ENCODE results near the gene DPEP1. TPM values are rescaled to one million over a fixed set of nuclear protein-coding genes. Genes with fewer than 3 reads are reported as not detected.

Gene DPEP1
- total and polyA plus RNA-seq, 8 donors: 109 to 168 (median 125) TPM

- Histone ChIP-seq H3K4me1 (peaks cover 4 to 7% (median 4%) of the 10 kb centered on the region in 3 donors), H3K27me3 (no peaks in the 10 kb centered on the region), H3K27ac (no peak overlapping the region), H3K4me3 (no peak overlapping the region), H3K36me3 (peaks cover 0 to 8% (median 8%) of the 10 kb centered on the region in 3 donors), H3K9me3 (no peaks in the 10 kb centered on the region)
- TF ChIP-seq CTCF (IDR thresholded peaks at IDR 0.05): no peak
- DNase-seq (peak in 1 of 6 donors; percentile 53), FAIRE-seq (no peak), ATAC-seq (no peak)
- WGBS, 2 donors: 94% methylated on average over 15 of the region's 15 CpGs
- intact Hi-C loops (cut with DNase I): no loop called here
Measured at GRCh38 chr16:89651584-89651983, 38.1 kb downstream of the DPEP1 start.

GRCh38 chr16:89653656-89654295 is 40.3 kb downstream of the DPEP1 start:
- FAIRE-seq: no peak
- peaks cover 9 to 13% (median 10%) of the 10 kb centered on the region in 3 donors for H3K4me1 ChIP-seq

DNA sequence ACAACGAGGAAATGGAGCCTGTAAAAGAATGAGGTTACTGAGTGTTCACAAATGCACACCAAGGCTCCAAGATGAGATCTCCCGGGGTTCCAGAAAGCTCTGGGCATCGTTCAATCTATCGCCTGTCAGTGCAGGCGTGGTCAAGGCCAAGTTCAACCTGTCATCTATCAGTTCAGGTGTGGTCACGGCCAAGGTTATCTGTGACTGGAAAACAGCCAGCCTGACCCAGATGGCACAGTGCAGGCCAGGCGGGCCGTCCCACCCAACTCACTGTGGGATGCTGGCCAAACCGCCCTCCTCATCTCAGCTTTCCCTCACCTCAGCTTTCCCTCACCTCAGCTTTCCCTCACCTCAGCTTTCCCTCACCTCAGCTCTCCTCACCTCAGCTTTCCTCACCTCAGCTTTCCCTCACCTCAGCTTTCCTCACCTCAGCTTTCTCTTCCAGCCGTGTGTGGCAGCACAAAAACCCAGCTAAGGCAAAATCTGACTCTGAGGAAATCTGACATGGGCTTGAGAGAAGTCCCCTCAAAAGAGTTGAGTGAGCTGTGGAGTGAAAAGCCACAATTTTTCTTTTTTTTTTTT is 41.7 kb downstream of the DPEP1 start:
- FAIRE-seq (no peak), ATAC-seq (no peak), DNase-seq (peak in 1 of 6 donors; percentile 27)
- Histone ChIP-seq H3K4me1 (peaks cover 11 to 13% (median 12%) of the 10 kb centered on the region in 3 donors), H3K27ac (no peak overlapping the region), H3K4me3 (no peak overlapping the region), H3K9me3 (no peaks in the 10 kb centered on the region), H3K27me3 (no peaks in the 10 kb centered on the region), H3K36me3 (no peaks in the 10 kb centered on the region)
- TF ChIP-seq CTCF (IDR thresholded peaks at IDR 0.05): no peak
- intact Hi-C loops (cut with DNase I): no loop called here
- WGBS, 2 donors: 24 to 27% methylated on average over 10 of the region's 10 CpGs

More at GRCh38 chr16:89653656-89654295, 40.3 kb downstream of the DPEP1 start:
- no peaks in the 10 kb centered on the region for H3K9me3 ChIP-seq
- H3K36me3 ChIP-seq: no peaks in the 10 kb centered on the region
- H3K4me3 ChIP-seq: no peak overlapping the region
- DNase-seq (peak in 1 of 6 donors; percentile 25), ATAC-seq (no peak)
- H3K27ac ChIP-seq: no peak overlapping the region
- TF ChIP-seq CTCF (IDR thresholded peaks at IDR 0.05): no peak
- H3K27me3 ChIP-seq: no peaks in the 10 kb centered on the region
- intact Hi-C loops (cut with DNase I): no loop called here
- WGBS, 2 donors: 90% methylated on average over 10 of the region's 10 CpGs

- Histone ChIP-seq H3K4me3 (peak overlapping the region; percentile 81 to 100 (median 98)), H3K27ac (no peak overlapping the region), H3K36me3 (no peaks in the 10 kb centered on the region), H3K27me3 (no peaks in the 10 kb centered on the region), H3K9me3 (no peaks in the 10 kb centered on the region), H3K4me1 (peaks cover 11 to 13% (median 12%) of the 10 kb centered on the region in 3 donors)
- intact Hi-C loops (cut with DNase I): no loop called here
- WGBS, 2 donors: 26 to 30% methylated on average over 27 to 32 of the region's 32 CpGs
- no peak for TF ChIP-seq CTCF (IDR thresholded peaks at IDR 0.05)
- FAIRE-seq (no peak), DNase-seq (peak in 1 of 6 donors; percentile 82), ATAC-seq (no peak)
Measured at GRCh38 chr16:89656435-89657121, 43.1 kb downstream of the DPEP1 start.

Measured in pancreas (tissue), 10 donors.